Inferior parietal cortex (tissue), 1 donor: ENCODE data around the gene SPON1.
"Not testable (repeated sequence)": the region's sequence is repeated elsewhere in the genome, so short reads cannot be mapped to it uniquely, and the experiment has no call there.

Experiments used
- DNase-seq: peaks from one replicate; pipeline ENCODE4 v3.0.0-alpha.2; 2016; ENCODE audit errors: extremely low spot score

Gene SPON1

GRCh38 chr11:13983081-13983751 lies 20.7 kb downstream of the SPON1 start:
- no peak for DNase-seq

GRCh38 chr11:13984616-13985450 lies 22.3 kb downstream of the SPON1 start:
- no peak for DNase-seq

GRCh38 chr11:13986695-13987094 lies 24.2 kb downstream of the SPON1 start:
- DNase-seq, result not testable (repeated sequence)

- DNase-seq, result not testable (repeated sequence)
Observed at GRCh38 chr11:13992158-13992856, 29.8 kb downstream of the SPON1 start.

- DNase-seq, result no peak
Observed at GRCh38 chr11:13993096-13993765, 30.7 kb downstream of the SPON1 start.

GRCh38 chr11:13997881-13998280 lies 35.4 kb downstream of the SPON1 start:
- DNase-seq, result no peak

- no peak for DNase-seq
Observed at GRCh38 chr11:13999704-14000103, 37.2 kb downstream of the SPON1 start.

- DNase-seq, result no peak
Observed at GRCh38 chr11:14001597-14001996, 39.1 kb downstream of the SPON1 start.

- DNase-seq, result no peak
Observed at GRCh38 chr11:14007566-14007965, 45.0 kb downstream of the SPON1 start.

GRCh38 chr11:14010665-14011064 lies 48.1 kb downstream of the SPON1 start:
- DNase-seq, result no peak

- DNase-seq, result no peak
Observed at GRCh38 chr11:14012846-14013245, 50.3 kb downstream of the SPON1 start.

GRCh38 chr11:14015711-14016110 lies 53.2 kb downstream of the SPON1 start:
- no peak for DNase-seq

- DNase-seq, result no peak
Observed at GRCh38 chr11:14018441-14018840, 55.9 kb downstream of the SPON1 start.

- no peak for DNase-seq
Observed at GRCh38 chr11:14021738-14022137, 59.2 kb downstream of the SPON1 start.

- DNase-seq, result no peak
Observed at GRCh38 chr11:14022251-14022650, 59.7 kb downstream of the SPON1 start.

GRCh38 chr11:14022821-14023220 lies 60.3 kb downstream of the SPON1 start:
- DNase-seq, result no peak

GRCh38 chr11:14026961-14027360 lies 64.4 kb downstream of the SPON1 start:
- no peak for DNase-seq

- no peak for DNase-seq
Observed at GRCh38 chr11:14027525-14027924, 65.0 kb downstream of the SPON1 start.

- no peak for DNase-seq
Observed at GRCh38 chr11:14029440-14029839, 66.9 kb downstream of the SPON1 start.

- no peak for DNase-seq
Observed at GRCh38 chr11:14029971-14030920, 67.7 kb downstream of the SPON1 start.

- DNase-seq, result not testable (repeated sequence)
Observed at GRCh38 chr11:14035526-14035925, 73.0 kb downstream of the SPON1 start.
